ENCODE data around the gene SGPP2. TPM values are rescaled to one million over a fixed set of nuclear protein-coding genes. Genes with fewer than 3 reads are reported as not detected.

SGPP2 gene
- total RNA-seq, 4 donors from 2014 or later: 27.3 to 65.6 (median 49.0) TPM

- 95% methylated on average over 2 of the region's 2 CpGs for WGBS
- H3K4me1 ChIP-seq: no peaks in the 10 kb centered on the region
Observed at GRCh38 chr2:222595581-222595980, 171.2 kb downstream of the SGPP2 start.

GRCh38 chr2:222598611-222599010, 174.3 kb downstream of the SGPP2 start:
- TF ChIP-seq POLR2A (IDR thresholded peaks at IDR 0.05) (no peak), POLR2AphosphoS5 (IDR thresholded peaks at IDR 0.05) (no peak), CTCF (IDR thresholded peaks at IDR 0.05) (no peak), EP300 (IDR thresholded peaks at IDR 0.05) (no peak)
- Histone ChIP-seq H3K36me3 (peaks cover 47% of the 10 kb centered on the region), H3K27me3 (no peaks in the 10 kb centered on the region), H3K9me3 (no peaks in the 10 kb centered on the region), H3K4me1 (no peaks in the 10 kb centered on the region), H3K4me3 (no peak overlapping the region), H3K27ac (no peak overlapping the region)
- no peak for DNase-seq (ENCODE audit: low spot score in 2 of 2)
- 50% methylated on average over 4 of the region's 4 CpGs for WGBS

More at GRCh38 chr2:222595581-222595980, 171.2 kb downstream of the SGPP2 start:
- TF ChIP-seq EP300 (IDR thresholded peaks at IDR 0.05): no peak
- H3K4me3 ChIP-seq: no peak overlapping the region
- peaks cover 65% of the 10 kb centered on the region for H3K36me3 ChIP-seq
- no peaks in the 10 kb centered on the region for H3K27me3 ChIP-seq
- no peaks in the 10 kb centered on the region for H3K9me3 ChIP-seq
- no peak for DNase-seq (ENCODE audit: low spot score in 2 of 2)
- H3K27ac ChIP-seq: no peak overlapping the region

GRCh38 chr2:222603501-222603900, 179.2 kb downstream of the SGPP2 start:
- H3K4me3 ChIP-seq: no peak overlapping the region
- no peak overlapping the region for H3K27ac ChIP-seq
- DNase-seq (ENCODE audit: low spot score in 2 of 2): no peak
- peaks cover 18% of the 10 kb centered on the region for H3K36me3 ChIP-seq
- no peaks in the 10 kb centered on the region for H3K9me3 ChIP-seq
- no peak for TF ChIP-seq EP300 (IDR thresholded peaks at IDR 0.05)
- TF ChIP-seq POLR2AphosphoS5 (IDR thresholded peaks at IDR 0.05): no peak
- TF ChIP-seq POLR2A (IDR thresholded peaks at IDR 0.05): no peak
- TF ChIP-seq CTCF (IDR thresholded peaks at IDR 0.05): no peak
- no peaks in the 10 kb centered on the region for H3K4me1 ChIP-seq
- 98% methylated on average over 2 of the region's 2 CpGs for WGBS
- no peaks in the 10 kb centered on the region for H3K27me3 ChIP-seq

GRCh38 chr2:222604749-222605515, 180.6 kb downstream of the SGPP2 start:
- Histone ChIP-seq H3K4me1 (no peaks in the 10 kb centered on the region), H3K9me3 (no peaks in the 10 kb centered on the region), H3K36me3 (peaks cover 7% of the 10 kb centered on the region), H3K4me3 (no peak overlapping the region), H3K27me3 (no peaks in the 10 kb centered on the region), H3K27ac (no peak overlapping the region)
- TF ChIP-seq POLR2A (IDR thresholded peaks at IDR 0.05) (no peak), EP300 (IDR thresholded peaks at IDR 0.05) (no peak), CTCF (IDR thresholded peaks at IDR 0.05) (no peak), POLR2AphosphoS5 (IDR thresholded peaks at IDR 0.05) (no peak)
- WGBS: 82% methylated on average over 5 of the region's 5 CpGs
- DNase-seq (ENCODE audit: low spot score in 2 of 2): no peak

- Histone ChIP-seq H3K4me3 (no peak overlapping the region), H3K4me1 (no peaks in the 10 kb centered on the region), H3K27ac (no peak overlapping the region), H3K9me3 (no peaks in the 10 kb centered on the region), H3K36me3 (peaks cover 13% of the 10 kb centered on the region), H3K27me3 (no peaks in the 10 kb centered on the region)
- TF ChIP-seq EP300 (IDR thresholded peaks at IDR 0.05) (no peak), POLR2AphosphoS5 (IDR thresholded peaks at IDR 0.05) (no peak), POLR2A (IDR thresholded peaks at IDR 0.05) (no peak), CTCF (IDR thresholded peaks at IDR 0.05) (no peak)
- DNase-seq (ENCODE audit: low spot score in 2 of 2): no peak
- 89% methylated on average over 3 of the region's 3 CpGs for WGBS
Observed at GRCh38 chr2:222606306-222606705, 182.0 kb downstream of the SGPP2 start.
